Smooth muscle cell (in vitro differentiated cells): ENCODE data around the gene EEFSEC. TPM values are rescaled to one million over a fixed set of nuclear protein-coding genes. Genes with fewer than 3 reads are reported as not detected.

Experiments
- DNase-seq: peaks from one replicate; lab custom pipeline; 2025; ENCODE audit not compliant: unreplicated experiment; lab: John Stamatoyannopoulos, UW
- H2AFZ ChIP-seq: fragments of 200-600 bp; sonication (generic); 2 replicates; pipeline ENCODE4 v1.6.0; 2016; ENCODE audit warnings: antibody characterized with exemption, low read depth, mild to moderate bottlenecking
- H3F3A ChIP-seq: fragments of 200-600 bp; sonication (generic); 2 replicates; pipeline ENCODE4 v1.6.0; 2017; ENCODE audit warnings: antibody characterized with exemption, low read depth
- H3K27ac ChIP-seq: fragments of 200-600 bp; sonication (generic); 2 replicates; pipeline ENCODE4 v1.5.1; 2016; ENCODE audit warnings: low read depth, mild to moderate bottlenecking
- H3K27me3 ChIP-seq: fragments of 200-600 bp; sonication (generic); 2 replicates; pipeline ENCODE4 v1.6.1; 2016; ENCODE audit warnings: low read depth, mild to moderate bottlenecking
- H3K36me3 ChIP-seq: fragments of 200-600 bp; sonication (generic); 2 replicates; pipeline ENCODE4 v1.5.1; 2016; ENCODE audit warnings: low read depth
- H3K4me1 ChIP-seq: fragments of 200-600 bp; sonication (generic); 2 replicates; pipeline ENCODE4 v1.5.1; 2016; ENCODE audit warnings: low read depth
- H3K4me2 ChIP-seq: fragments of 200-600 bp; sonication (generic); 2 replicates; pipeline ENCODE4 v1.6.0; 2016; ENCODE audit warnings: mild to moderate bottlenecking
- H3K4me3 ChIP-seq: fragments of 200-600 bp; sonication (generic); 2 replicates; pipeline ENCODE4 v1.5.1; 2016; ENCODE audit warnings: mild to moderate bottlenecking
- H3K79me2 ChIP-seq: fragments of 200-600 bp; sonication (generic); 2 replicates; pipeline ENCODE4 v1.6.0; 2016; ENCODE audit warnings: low read depth, mild to moderate bottlenecking
- H3K9ac ChIP-seq: fragments of 200-600 bp; sonication (generic); 2 replicates; pipeline ENCODE4 v1.6.0; 2016; ENCODE audit warnings: low read depth
- H3K9me3 ChIP-seq: fragments of 200-600 bp; sonication (generic); replicated peaks from 2 replicates; pipeline ENCODE4 v1.5.1; 2016; ENCODE audit warnings: low read depth
- H4K20me1 ChIP-seq: fragments of 200-600 bp; sonication (generic); 2 replicates; pipeline ENCODE4 v1.6.0; 2016; ENCODE audit warnings: low read depth
- CTCF ChIP-seq: fragments of 200-600 bp; sonication (generic); IDR thresholded peaks from 2 replicates; pipeline ENCODE4 v1.5.1; 2017; ENCODE audit warnings: borderline replicate concordance, mild to moderate bottlenecking, antibody characterized with exemption; ENCODE audit not compliant: insufficient read depth, poor library complexity, severe bottlenecking
- WGBS: methylation state at CpG from one replicate; pipeline ENCODE4 v1.1.7; 2016; ENCODE audit warnings: low lambda C conversion rate; 5-methylcytosine and 5-hydroxymethylcytosine counted together
- polyA plus RNA-seq: library from polyadenylated mRNA; unstranded; fragments of >200 nt; fragmentation: Nextera tagmentation; extraction: Ambion mirVana; gene quantifications from 2 replicates; pipeline ENCODE4 v1.2.1, GENCODE V29; 2016
- total RNA-seq: library from RNA; depleted of rRNA; stranded (reverse); fragments of >200 nt; gene quantifications from 2 replicates; pipeline ENCODE4 v1.2.3, GENCODE V29; 2014

The EEFSEC gene
- total and polyA plus RNA-seq, 2 experiments from 2014 or later: 12.4 to 17.1 TPM

GRCh38 chr3:128316481-128316891 is 163.2 kb downstream of the EEFSEC start:
- no peaks in the 10 kb centered on the region for H3K4me1 ChIP-seq
- H4K20me1 ChIP-seq: no peaks in the 10 kb centered on the region
- H3K4me3 ChIP-seq: no peak overlapping the region
- TF ChIP-seq CTCF: no peak
- H3K4me2 ChIP-seq: no peak overlapping the region
- H3K27ac ChIP-seq: no peak overlapping the region
- H3K27me3 ChIP-seq: no peaks in the 10 kb centered on the region
- 92% methylated on average over 15 of the region's 15 CpGs for WGBS
- DNase-seq: no peak
- no peaks in the 10 kb centered on the region for H3K9me3 ChIP-seq
- H3K36me3 ChIP-seq: no peaks in the 10 kb centered on the region
- H3F3A ChIP-seq: no peaks in the 10 kb centered on the region
- H3K9ac ChIP-seq: no peak overlapping the region
- no peaks in the 10 kb centered on the region for H3K79me2 ChIP-seq
- no peak overlapping the region for H2AFZ ChIP-seq

GRCh38 chr3:128317101-128317697 is 163.9 kb downstream of the EEFSEC start:
- Histone ChIP-seq H4K20me1 (no peaks in the 10 kb centered on the region), H2AFZ (no peak overlapping the region), H3K9ac (no peak overlapping the region), H3K9me3 (no peaks in the 10 kb centered on the region), H3K4me3 (no peak overlapping the region), H3K4me2 (no peak overlapping the region), H3K27me3 (no peaks in the 10 kb centered on the region), H3F3A (no peaks in the 10 kb centered on the region), H3K27ac (no peak overlapping the region), H3K36me3 (no peaks in the 10 kb centered on the region), H3K4me1 (no peaks in the 10 kb centered on the region), H3K79me2 (no peaks in the 10 kb centered on the region)
- DNase-seq: no peak
- TF ChIP-seq CTCF: no peak
- WGBS: 76% methylated on average over 17 of the region's 17 CpGs

- Histone ChIP-seq H3K9me3 (no peaks in the 10 kb centered on the region), H3K4me2 (no peak overlapping the region), H3K9ac (no peak overlapping the region), H3K36me3 (no peaks in the 10 kb centered on the region), H4K20me1 (no peaks in the 10 kb centered on the region), H3K27me3 (no peaks in the 10 kb centered on the region), H2AFZ (no peak overlapping the region), H3K4me3 (no peak overlapping the region), H3K27ac (no peak overlapping the region), H3K4me1 (no peaks in the 10 kb centered on the region), H3K79me2 (no peaks in the 10 kb centered on the region), H3F3A (no peaks in the 10 kb centered on the region)
- no peak for TF ChIP-seq CTCF
- WGBS: 93% methylated on average over 8 of the region's 8 CpGs
- DNase-seq: no peak
Observed at GRCh38 chr3:128317698-128318231, 164.5 kb downstream of the EEFSEC start.
